NB4 (cell line): ENCODE measurements around the gene PDE6C.

ENCODE experiments used
- DNase-seq: peaks from one replicate; pipeline ENCODE4 v3.0.0; 2010; ENCODE audit warnings: low read depth
- H3K4me3 ChIP-seq: one replicate; pipeline ENCODE4 v1.5.1; 2011; ENCODE audit warnings: mild to moderate bottlenecking, low read depth, low read length, moderate library complexity
- MYC ChIP-seq: IDR thresholded peaks from 2 replicates; pipeline ENCODE4 v1.6.1; 2011; ENCODE audit warnings: low read depth, low read length
- POLR2A ChIP-seq: IDR thresholded peaks from 2 replicates; pipeline ENCODE4 v1.6.1; 2011; ENCODE audit warnings: mild to moderate bottlenecking; ENCODE audit not compliant: insufficient read length; ENCODE audit errors: extremely low read depth
- TF ChIP-seq, protein P1 (sequence below): IDR thresholded peaks from one replicate; pipeline ENCODE4 v1.5.1; 2012; ENCODE audit warnings: low read depth, low read length
- TF ChIP-seq, protein P2 (sequence below): IDR thresholded peaks from 2 replicates; pipeline ENCODE4 v1.6.1; 2011; ENCODE audit warnings: low read depth, low read length

PDE6C gene

DNA sequence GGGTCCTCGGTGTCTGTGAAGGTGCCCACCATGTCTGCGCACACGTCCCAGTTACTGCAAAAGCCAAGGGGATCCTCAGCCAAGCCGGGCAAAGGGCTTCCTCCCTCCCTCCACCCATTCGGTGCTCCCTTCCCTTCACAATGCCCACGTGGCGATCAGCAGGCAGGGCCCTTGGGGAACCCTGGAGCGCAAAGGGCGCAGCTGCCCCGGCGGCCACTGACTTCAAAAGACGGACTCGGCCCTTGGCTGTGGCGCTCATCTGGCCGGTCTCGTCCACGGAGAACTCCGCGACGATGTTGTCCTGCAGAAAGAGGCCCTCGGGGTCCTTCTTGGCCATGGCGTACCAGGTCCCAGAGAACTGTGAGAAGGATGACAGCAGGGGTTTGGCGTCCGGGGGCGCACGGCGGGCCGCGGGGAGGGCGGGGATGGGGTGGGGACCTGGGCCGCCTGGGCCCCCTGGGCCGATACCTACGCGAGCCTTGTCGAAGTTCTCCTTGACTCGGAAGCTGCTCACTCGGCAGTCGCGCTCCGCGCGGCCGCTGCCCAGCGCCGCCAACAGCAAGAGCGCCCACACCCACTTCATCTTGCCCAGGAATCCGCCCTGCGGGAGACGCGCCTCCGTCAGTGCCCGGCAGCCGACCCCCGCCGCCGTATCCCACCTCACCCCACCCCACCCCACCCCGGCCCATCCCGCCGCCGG is 11.7 kb upstream of the PDE6C start:
- peak; percentile 27 for DNase-seq
- no peak overlapping the region for H3K4me3 ChIP-seq
- no peak for TF ChIP-seq MYC
- TF ChIP-seq, protein P1, sequence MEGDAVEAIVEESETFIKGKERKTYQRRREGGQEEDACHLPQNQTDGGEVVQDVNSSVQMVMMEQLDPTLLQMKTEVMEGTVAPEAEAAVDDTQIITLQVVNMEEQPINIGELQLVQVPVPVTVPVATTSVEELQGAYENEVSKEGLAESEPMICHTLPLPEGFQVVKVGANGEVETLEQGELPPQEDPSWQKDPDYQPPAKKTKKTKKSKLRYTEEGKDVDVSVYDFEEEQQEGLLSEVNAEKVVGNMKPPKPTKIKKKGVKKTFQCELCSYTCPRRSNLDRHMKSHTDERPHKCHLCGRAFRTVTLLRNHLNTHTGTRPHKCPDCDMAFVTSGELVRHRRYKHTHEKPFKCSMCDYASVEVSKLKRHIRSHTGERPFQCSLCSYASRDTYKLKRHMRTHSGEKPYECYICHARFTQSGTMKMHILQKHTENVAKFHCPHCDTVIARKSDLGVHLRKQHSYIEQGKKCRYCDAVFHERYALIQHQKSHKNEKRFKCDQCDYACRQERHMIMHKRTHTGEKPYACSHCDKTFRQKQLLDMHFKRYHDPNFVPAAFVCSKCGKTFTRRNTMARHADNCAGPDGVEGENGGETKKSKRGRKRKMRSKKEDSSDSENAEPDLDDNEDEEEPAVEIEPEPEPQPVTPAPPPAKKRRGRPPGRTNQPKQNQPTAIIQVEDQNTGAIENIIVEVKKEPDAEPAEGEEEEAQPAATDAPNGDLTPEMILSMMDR: no peak
- TF ChIP-seq POLR2A: no peak
- TF ChIP-seq, protein P2, sequence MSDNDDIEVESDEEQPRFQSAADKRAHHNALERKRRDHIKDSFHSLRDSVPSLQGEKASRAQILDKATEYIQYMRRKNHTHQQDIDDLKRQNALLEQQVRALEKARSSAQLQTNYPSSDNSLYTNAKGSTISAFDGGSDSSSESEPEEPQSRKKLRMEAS: no peak

DNA sequence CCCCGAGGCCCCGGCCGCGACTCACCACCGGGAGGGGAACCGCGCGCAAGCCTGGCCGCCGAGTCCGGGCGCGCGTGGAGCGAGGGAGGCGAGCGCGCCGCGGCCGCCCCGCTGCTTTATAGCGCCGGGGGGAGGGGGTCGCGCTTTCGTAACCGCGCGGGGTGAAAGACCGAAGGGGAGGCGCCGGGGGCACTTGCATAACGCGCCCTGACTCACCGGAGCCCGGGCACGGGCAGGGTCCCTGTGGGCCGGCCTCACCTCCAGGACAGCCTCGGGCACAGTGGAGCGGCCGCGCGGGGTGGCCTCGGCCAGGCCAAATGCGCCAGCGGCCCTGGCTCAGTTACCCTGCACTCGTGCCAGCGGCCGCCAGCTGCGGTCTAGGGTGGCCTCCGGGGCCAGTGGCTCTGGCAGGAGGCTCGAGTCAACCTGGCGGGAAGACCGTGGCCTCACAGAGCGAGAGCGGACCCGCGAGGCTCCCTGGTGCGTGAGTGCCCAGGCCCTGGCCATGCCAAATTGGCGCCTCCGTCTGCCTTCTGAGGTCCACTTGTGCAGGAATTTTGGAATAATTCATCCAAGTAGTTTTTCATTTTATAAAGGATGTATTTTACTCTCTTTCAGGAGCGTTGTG is 11.1 kb upstream of the PDE6C start, which contains the start of gene RBP4:
RBP4 (minus strand) TSS at position 90 of the 628 bp plus-strand sequence. CDS start 207 bp downstream, outside the sequence.
- H3K4me3 ChIP-seq: peak within 1 kb of the TSS; percentile 48
- no peak for TF ChIP-seq POLR2A
- TF ChIP-seq, protein P2: no peak
- TF ChIP-seq, protein P1: no peak
- no peak; the same call in none of the 2 replicates for TF ChIP-seq MYC
- peak; percentile 86 for DNase-seq

DNA sequence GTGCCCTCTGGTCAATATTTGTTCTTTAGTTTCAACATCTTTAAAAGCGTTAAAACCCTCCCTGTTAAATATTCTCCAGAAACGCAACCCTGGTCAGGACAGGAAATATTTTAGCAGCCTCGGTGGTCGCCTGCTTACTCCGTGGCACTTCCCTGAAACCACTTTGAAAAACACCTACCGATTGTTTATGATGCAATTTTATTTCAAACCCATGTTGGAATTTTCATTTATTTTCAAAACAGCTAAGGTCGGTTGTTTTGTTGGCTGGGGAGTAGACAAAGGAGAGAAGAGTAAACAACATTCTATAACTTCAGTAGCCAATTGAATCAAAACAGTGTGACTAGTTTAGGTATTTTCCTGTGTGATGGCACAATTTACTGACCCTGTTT is 10.6 kb upstream of the PDE6C start:
- H3K4me3 ChIP-seq: peak overlapping the region; percentile 48
- no peak for DNase-seq
- TF ChIP-seq, protein P2: no peak
- TF ChIP-seq, protein P1: no peak
- TF ChIP-seq POLR2A (no peak), MYC (no peak)

DNA sequence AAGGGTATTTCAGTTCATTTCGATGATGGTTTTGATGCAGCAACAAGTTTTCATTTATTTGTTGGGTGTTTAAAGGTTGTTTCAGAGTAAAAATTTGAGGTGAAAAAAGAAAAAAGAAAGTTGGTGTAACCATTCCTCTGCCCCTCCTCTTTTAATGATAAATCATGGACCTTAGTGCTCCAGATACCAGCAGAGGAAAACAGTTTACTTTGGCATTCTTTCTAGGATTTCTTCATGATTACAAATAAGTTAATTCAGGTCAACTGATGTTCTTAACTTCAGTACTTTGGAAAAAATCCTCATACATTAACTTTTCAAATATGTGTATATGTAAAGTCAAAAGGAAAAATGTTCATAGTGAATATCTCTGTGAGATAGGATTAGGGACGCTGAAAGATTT is 9.3 kb upstream of the PDE6C start:
- TF ChIP-seq MYC: no peak
- TF ChIP-seq POLR2A: no peak
- TF ChIP-seq, protein P1: no peak
- TF ChIP-seq, protein P2: no peak
- DNase-seq: no peak
- no peak overlapping the region for H3K4me3 ChIP-seq

DNA sequence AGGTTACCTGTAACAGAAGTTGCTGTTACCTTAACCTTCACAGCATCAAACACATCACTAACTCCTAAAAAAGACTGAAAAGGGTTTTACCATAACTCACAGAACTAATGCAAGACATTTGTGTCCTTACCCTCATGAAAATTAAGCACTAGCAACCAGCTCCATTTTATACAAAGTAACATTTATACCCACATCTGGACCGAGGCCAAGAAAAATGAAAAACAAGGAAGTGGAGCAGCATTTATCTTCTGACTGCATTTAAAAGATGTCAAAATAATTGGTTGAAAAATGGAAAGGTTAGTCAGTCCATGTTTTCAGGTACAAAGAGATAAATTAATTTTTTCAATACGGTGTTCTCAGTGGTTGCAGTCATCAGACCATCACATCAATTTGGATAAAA is 8.2 kb upstream of the PDE6C start:
- peak; percentile 28 for DNase-seq
- TF ChIP-seq, protein P1: no peak
- TF ChIP-seq POLR2A (no peak), MYC (no peak)
- TF ChIP-seq, protein P2: no peak
- H3K4me3 ChIP-seq: no peak overlapping the region
